GM21717 (cell line): ENCODE results near the gene ZFP3.
"Not testable (repeated sequence)": the region's sequence is repeated elsewhere in the genome, so short reads cannot be mapped to it uniquely, and the experiment has no call there.

Experiments
- ATAC-seq: cut with Tn5 transposase; IDR thresholded peaks from one replicate; pipeline ENCODE4 v1.9.1; 2021; ENCODE audit warnings: mild to moderate bottlenecking, moderate library complexity; ENCODE audit not compliant: unreplicated experiment

The ZFP3 gene

DNA sequence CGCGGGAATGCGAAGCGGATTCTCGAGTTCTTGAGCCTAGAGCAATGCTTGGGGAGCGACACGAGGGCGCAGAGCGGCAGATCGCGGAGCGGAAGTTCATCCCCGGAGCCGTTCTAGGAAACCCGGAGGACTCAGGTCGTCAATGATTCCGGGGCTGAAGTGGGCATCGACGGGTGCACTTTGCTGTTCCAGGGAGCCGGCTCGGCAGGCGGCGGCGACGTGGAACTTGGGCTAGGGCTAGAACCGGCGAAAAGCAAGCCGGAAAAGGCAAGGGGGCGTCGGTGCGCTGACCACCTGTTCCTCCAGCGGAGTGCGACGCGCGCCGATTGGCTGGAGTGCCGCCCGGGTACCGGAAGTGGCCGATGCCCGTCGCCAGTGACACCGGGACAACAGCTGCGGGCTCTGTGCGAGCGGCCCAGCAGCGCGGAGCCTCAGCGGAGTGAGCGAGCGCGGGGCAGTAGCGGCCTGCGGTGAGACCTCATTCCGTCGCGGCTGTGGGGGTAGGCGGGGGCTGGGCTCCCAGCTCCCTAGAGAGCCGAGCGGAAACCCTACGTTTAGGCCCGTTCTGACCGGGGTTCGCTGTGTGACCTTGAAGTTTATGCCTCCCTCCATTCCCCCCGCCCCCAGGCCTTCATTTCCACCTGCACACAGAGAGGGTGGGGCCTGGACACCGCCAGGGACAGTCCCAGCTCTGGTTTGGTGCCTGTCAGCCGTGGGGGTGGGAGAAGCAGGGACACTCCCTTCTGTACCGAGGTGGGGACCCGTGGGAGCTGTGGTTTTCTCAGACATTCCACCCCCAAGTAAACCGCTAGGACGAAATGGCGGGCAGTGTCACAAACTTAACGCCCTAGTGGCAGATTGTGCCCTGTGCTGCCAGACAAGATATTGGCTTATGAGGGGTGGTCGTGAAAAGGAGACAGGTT lies at the start of gene ZFP3:
Gene ZFP3, plus strand, starts transcription at position 362 of the 923 bp plus-strand sequence. CDS start 13,038 bp downstream, outside the sequence.
- ATAC-seq = peak; percentile 79

DNA sequence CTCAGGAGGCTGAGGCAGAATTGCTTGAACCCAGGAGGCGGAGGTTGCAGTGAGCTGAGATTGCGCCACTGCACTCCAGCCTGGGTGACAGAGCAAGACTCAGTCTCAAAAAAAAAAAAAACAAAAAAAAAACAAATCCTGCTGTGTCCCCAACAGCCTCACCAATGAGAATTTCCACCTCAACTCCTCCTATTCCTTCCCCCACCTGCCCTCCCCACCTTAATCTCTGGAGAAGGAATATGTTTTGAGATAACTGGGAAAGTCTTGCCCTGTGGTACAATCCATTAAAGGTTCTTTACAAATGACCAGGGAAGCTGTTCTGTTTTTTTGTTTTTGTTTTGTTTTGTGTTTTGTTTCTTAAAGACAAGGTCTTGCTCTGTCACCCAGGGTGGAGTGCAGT lies 48.1 kb upstream of the ZFP3 start:
- ATAC-seq = not testable (repeated sequence)

DNA sequence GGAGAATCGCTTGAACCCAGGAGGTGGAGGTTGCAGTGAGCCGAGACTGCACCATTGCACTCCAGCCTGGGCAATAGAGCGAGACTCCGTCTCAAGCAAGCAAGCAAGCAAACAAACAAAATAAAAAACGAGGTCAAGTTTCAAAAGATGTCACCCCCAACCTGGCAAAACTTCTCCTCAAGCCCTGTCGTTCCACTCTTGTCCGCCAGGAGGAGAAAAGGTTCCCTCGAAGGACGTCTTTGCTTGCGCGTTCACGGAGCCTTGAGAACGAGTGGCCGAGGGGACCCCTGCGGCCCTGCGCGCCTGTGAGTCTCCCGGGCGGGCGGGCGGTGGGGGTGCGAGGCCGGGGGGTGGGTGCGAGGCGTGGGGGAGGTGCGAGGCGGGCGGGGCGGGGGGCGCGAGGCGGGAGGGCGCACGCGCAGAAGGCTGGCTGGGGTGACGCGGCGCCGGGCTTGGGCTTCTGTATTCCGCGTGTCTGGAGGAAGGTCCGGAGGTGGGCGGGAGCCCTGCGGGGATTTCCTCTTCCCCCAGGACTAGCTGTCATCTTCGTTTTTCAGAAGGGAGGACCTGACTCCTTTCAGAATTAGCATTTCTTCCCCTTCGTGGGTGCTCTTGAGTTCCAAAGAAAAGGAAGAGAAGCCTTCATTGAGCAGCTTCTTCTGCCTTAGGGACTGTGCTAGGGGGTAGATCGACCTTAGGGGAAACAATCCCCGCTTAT lies 46.7 kb upstream of the ZFP3 start:
- ATAC-seq = no peak

DNA sequence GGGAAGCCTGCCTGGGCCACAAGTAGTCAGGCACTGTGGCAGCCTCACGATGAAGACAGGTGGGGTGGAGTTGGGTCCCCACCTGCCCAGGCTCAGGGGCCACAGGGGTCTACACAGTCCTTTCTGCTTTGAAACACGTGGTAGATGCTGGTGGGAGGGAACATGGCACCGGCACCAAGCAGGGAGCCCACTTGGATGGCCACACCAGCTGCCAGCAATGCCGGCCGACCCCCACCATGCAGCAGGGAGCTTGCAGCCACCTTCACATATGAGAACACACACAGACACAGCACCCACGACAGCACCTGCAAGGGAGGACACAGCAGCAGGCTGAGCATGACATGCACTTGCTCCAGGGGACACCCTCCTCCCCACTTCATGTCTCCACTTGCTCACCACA lies 45.4 kb upstream of the ZFP3 start:
- no peak for ATAC-seq

DNA sequence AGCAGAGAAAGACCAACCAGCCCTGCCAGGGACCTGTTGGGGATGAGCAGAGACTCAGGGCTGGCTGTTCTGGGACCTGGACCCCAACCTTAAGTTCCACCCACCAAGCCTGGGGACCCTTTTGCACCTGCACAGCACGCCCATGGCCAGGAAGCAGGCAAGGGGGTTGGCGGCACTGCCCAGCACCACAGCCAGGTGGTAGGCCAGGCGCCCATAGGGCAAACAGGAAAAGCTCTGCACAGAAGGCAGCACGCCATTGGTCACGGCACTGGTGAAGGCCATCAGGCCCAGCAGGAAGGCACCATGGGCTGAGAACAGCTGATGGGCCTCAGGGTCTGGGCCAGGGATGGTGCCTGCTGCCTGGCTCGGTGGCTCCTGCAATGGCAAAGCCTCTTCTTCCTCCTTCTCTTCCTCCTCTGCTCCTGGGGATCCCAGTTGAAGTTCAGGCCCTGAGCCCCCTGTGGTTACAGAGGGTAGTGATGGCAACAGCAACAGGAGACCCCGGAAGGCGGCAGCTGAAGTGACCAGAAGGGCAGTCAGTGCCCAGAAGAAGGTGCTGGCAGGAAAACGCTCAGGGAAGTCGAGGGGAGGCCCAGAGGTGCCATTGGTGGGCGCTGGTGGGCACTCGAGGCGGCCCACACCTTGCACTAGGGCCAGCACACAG lies 44.8 kb upstream of the ZFP3 start:
- no peak for ATAC-seq

DNA sequence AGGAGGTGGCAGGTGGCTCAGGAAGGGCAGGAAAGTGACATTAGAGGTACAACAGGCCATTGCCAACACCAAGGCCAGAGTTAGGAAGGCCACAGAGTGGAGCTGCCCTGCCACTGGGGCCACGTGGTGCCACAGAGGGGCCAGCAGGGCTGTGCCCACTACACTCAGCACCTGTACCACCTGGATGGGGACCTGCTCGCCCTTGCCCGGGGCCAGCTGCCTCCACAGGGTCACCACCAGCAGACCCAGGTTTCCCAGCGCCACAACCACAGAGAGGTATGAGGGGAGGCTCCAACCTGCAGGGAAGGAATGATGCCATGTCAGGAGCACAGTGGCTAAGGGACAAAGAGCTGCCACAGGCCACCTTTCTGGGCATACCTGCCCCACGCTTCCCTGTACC lies 44.2 kb upstream of the ZFP3 start:
- ATAC-seq = no peak

DNA sequence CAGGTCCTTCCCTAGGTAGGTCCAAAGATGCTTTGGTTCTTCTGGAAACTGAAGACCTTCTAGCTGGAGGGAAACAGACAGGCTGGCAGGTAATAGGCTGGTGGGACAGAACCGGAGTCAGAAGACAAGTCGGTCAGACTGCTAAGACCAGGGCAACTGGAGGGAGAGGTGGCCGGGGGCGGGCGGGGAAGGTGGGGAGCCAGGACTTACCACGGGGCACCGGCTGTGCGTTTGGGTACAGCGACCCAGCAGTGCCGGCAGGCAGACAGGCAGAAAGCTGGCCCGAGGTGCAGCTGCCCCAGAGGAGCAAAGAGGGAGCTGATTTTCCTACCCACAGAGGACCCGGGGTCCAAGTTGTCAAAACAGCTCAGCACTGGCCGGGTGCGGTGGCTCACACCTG lies 43.6 kb upstream of the ZFP3 start:
- ATAC-seq = no peak

DNA sequence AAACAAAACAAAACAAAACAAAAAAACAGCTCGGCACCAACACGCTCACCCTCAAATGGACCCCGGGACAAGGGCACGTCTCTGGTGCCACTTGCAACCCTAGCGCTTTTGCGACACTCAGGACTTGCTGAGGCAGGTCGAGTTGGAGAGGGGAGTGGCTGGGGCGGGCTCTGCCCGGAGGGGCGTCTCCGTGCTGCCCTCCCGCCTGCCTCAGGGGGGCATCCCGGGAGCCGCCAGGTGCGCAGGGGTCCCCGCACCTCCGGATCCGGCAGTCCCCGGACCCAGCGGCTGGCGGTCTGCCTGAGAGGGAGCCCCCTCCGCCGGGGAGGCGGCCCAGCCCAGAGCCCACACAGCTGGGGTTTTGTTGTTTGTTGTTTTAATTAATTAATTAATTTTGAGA lies 43.0 kb upstream of the ZFP3 start, which contains the start of gene SLC52A1:
Gene SLC52A1, minus strand, starts transcription at position 112 of the 400 bp plus-strand sequence. CDS start 820 bp downstream, outside the sequence.
- ATAC-seq = no peak

DNA sequence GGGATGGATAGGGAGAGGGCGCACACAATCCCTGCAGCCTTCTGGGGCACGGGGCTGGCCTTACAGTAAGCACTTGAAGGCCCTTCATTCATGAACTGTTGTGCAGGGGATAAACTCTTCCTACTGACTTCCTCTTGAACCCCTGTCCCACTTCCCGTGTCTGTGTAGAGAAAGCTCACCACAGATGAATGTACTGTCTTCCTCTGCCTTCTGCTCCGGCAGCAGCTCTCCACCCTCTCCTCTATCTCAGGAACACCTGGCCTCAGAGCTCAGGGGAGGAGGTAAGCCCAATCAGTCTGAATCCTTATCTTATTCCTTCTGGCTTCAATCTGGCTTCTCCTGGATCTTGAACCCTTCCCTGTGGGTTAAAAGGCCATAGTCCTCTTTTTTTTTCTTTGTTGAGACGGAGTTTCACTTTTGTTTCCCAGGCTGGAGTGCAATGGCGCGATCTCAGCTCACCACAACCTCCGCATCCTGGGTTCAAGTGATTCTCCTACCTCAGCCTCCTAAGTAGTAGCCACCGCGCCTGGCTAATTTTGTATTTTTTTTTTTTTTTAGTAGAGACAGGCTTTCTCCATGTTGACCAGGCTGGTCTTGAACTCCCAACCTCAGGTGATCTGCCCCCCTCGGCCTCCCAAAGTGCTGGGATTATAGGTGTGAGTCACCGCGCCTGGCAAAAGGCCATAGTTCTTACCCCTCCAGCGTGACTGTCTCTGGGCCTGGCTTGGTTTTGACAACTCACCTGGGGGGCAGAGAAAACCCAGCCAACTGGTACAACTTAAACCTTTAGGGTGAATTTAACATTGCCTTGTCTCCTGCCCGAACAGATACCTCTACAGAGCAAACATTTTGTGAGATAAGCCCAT lies 35.9 kb upstream of the ZFP3 start:
- ATAC-seq = no peak

DNA sequence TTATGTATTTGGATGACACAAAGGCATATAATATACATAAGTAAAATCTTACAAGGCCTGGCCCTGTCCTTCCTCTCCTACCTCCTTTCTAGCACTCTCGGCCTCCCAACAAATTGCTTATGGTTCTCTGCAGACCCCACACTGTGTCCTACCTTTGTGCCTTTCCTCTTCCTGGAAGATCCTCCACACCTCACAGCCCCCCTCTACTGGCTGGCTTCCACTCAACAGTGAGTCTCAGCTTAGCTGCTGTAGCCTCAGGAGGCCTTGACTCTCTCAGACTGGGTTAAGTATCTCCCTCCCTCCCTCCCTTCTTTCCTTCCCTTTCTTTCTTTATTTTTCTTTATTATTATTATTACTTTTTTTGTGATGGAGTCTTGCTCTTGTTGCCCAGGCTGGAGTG lies 34.7 kb upstream of the ZFP3 start:
- no peak for ATAC-seq

DNA sequence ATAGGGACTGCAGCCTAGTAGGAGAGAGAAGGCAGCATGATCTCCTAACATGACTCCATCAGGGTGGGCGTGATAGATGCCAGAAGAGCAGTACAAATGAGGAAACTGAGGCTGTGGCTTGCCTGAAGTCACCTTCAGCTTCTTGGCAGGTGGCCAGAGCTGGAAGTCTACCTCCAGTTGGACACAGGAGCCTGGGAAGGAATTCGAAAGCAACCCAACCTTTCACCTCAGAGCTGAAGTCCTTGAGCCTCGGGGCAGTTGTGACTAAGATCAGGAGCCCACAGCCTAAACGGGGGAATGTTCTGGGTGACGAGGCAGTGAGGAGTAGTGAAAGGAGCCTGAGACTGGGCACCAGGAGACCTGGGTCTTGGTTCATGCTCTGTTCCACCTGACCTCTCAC lies 33.6 kb upstream of the ZFP3 start:
- ATAC-seq = no peak

DNA sequence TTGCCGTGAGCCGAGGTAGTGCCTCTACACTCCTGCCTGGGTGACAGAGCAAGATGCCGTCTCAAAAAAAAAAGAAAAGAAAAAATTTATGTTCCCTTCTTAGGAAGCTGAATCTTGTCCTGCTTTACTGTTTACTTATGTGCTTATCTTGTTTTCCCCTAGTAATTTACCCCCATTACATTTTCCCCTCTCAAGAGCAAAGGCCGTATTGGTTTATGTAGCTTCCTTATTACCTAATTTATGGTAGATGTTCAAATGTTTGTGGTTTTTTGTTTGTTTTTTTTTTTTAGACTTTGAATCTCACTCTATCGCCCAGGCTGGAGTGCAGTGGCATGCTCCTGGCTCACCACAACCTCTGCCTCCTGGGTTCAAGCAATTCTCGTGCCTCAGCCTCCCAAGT lies 32.8 kb upstream of the ZFP3 start:
- no peak for ATAC-seq

DNA sequence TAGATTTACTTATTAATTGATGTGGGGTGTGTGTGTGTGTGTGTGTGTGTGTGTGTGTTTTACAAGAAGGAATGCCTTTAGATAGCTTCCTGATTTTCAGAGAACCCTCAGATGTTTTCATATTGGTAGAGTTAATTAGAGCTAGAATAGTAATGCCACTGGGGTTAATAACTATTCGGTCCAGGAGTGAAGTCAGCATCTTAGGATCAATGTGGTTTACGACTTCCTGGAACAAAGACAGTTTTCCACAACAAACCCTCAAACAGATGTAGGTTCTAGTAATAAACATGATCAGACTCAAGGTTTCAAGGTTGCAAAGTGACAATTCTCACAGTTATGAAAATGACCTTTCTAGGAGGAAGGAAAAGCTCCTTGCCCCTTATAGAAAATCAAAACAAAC lies 30.8 kb upstream of the ZFP3 start:
- ATAC-seq = no peak

DNA sequence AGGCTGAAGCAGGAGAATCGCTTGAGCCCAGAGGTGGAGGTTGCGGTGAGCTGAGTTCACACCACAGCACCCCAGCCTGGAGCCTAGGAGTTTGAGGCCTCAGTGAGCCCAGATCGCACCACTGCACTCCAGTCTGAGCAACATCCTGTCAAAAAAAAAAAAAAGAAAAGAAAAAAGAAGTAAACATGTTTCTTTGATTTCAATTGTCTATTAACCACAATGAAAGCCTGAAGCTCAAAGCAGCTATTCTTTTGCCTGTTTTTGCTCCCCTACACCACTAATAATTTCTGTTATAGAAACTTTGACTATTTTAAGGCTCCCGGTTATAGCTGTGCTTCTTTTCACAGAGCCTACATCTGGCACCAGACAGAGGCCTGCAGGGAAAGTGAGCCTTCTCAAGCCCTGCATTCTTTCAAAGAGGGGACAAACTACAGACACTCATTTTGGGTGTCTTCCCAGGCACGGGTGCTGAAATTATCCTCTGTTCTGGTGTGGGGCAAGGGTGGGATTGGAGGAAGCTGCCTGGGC lies 28.9 kb upstream of the ZFP3 start:
- ATAC-seq = no peak

DNA sequence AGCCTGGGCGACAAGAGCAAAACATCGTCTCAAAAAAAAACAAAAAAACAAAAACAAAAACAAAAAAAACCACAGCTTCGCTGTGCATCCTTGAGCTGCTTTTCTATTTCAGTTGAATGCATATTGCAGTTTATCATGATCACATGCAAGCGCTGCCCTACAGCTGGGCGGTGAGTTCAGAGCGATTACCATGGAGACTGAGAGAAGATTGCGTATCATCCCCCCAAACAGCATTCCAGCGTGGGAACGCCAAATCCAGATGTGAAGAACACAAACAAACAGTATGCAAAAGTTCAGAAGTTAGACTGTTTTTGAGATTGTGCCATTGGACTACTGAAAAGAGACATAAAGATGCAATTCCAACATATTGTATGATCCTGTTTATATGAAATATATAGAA lies 28.0 kb upstream of the ZFP3 start:
- ATAC-seq = no peak

DNA sequence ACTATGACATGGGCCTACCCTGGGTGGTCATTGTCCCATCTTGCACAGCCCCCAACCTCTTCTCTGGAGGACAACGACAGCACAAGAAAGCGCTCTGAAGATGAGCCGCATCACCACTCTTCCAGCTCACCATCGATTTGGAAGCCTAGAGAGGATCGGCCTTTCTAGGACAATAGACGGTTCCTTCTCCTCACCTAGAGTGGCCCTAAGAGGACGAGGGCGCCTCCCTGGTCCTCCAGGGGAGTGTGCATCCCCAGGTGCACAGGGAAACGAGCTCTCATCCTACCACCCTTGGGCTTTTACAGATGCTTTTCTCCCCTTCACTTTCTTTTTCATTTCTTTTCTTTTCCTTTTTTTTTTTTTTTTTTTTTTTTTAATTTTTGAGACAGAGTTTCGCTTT lies 22.7 kb upstream of the ZFP3 start:
- ATAC-seq = no peak

DNA sequence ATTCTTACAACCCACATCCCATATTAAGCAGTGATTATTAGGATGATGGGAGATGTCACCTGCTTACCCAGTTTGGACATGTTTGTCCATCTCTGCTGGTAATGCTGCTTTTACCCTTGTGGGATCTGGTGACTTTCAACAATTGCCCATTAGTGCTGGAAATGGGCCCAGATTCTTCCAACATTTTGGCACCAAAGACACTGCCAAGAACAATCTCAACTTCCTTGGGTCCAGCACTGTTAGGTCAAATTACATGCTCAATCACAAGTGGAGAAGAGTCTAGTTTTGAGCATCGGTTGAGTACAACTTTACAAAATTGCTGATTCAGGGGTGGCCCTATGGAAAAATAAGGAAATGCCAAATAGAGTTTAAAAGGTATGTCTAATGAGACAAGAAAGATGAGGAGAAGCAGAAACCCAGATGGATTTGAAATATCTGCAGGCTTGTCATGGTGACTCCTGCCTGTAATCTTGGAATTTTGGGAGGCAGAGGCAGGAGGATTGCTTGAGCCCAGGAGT lies 13.0 kb upstream of the ZFP3 start:
- no peak for ATAC-seq

DNA sequence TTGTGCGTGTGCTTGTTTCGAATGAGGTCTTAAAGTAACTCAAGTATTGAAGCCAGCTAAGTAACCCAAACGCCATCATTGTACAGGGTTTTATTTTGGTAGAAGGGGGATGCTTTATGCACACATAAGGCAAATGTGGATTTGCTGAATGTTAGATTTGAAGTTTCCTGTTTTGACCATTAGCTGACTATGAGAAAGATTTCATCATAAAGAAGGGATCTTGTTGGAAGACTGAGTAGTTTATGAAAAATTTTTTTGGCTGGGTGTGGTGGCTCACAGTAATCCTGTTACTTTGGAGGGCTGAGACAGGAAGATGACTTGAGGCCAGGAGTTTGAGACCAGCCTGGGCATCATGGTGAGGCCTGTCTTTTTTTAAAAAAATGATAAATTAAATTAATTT lies 10.0 kb upstream of the ZFP3 start:
- ATAC-seq = no peak

DNA sequence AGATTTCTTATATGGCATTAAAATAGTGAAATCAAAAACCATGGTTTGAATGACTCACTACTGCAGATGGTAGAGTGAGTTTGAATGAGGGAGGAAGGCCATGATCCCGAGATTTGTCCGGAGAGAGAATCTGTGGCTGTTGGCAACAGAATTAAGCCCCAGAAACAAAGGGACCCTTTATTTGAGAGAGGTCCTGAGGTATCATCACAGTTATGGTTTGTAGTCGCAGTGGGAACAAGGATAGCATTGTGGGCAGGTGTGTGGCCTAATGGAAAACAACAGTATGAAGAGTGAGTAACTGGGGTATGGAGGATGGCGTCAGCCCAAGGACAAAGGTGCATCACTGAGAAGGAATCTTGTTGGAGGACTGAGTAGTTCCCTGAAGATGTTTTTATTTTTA lies 8.5 kb upstream of the ZFP3 start:
- no peak for ATAC-seq

DNA sequence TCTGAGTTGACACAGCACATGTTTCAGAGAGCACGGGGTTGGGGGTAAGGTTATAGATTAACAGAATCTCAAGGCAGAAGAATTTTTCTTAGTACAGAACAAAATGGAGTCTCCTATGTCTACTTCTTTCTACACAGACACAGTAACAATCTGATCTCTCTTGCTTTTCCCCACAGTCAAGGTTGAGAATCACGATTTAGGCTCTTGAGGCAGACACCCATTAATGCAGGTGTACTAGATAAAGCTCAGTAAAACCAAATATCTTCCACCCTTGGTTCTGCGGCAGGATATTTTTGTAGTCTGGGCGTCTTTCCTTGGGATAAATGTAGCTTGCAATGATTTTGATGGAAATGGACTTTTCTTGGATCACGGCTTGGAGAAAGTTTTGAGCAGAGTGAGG lies 2.8 kb upstream of the ZFP3 start:
- not testable (repeated sequence) for ATAC-seq
